ACC112 (cell line): Measurements from ENCODE around the gene SLC4A3.

ENCODE experiments used
- H2AFZ ChIP-seq: fragments of 200-600 bp; sonication (generic); one replicate; pipeline ENCODE4 v1.6.0; 2017; ENCODE audit warnings: antibody characterized with exemption, low read length; ENCODE audit not compliant: unreplicated experiment
- H3K27ac ChIP-seq: fragments of 200-600 bp; sonication (generic); 2 replicates; pipeline ENCODE4 v1.5.1; 2014; ENCODE audit warnings: low read depth, mild to moderate bottlenecking, antibody characterized with exemption, low read length, moderate library complexity
- H3K27me3 ChIP-seq: fragments of 200-600 bp; sonication (generic); 2 replicates; pipeline ENCODE4 v1.6.1; 2014; ENCODE audit warnings: mild to moderate bottlenecking, antibody characterized with exemption, low read length, moderate library complexity, mixed read lengths; ENCODE audit not compliant: insufficient read depth
- H3K36me3 ChIP-seq: fragments of 200-600 bp; sonication (generic); 2 replicates; pipeline ENCODE4 v1.6.1; 2016; ENCODE audit warnings: mild to moderate bottlenecking, antibody characterized with exemption, low read length, moderate library complexity, mixed read lengths; ENCODE audit not compliant: insufficient read depth
- H3K4me1 ChIP-seq: fragments of 200-600 bp; sonication (generic); one replicate; pipeline ENCODE4 v1.6.1; 2016; ENCODE audit warnings: low read length, mixed read lengths; ENCODE audit not compliant: insufficient read depth, unreplicated experiment, control insufficient read depth
- H3K4me3 ChIP-seq: fragments of 200-600 bp; sonication (generic); 2 replicates; pipeline ENCODE4 v1.5.1; 2014; ENCODE audit warnings: mild to moderate bottlenecking, low read depth, low read length
- H3K79me2 ChIP-seq: fragments of 200-600 bp; sonication (generic); one replicate; pipeline ENCODE4 v1.6.0; 2016; ENCODE audit warnings: low read length; ENCODE audit not compliant: control insufficient read depth, unreplicated experiment, insufficient read depth

SLC4A3 gene

DNA sequence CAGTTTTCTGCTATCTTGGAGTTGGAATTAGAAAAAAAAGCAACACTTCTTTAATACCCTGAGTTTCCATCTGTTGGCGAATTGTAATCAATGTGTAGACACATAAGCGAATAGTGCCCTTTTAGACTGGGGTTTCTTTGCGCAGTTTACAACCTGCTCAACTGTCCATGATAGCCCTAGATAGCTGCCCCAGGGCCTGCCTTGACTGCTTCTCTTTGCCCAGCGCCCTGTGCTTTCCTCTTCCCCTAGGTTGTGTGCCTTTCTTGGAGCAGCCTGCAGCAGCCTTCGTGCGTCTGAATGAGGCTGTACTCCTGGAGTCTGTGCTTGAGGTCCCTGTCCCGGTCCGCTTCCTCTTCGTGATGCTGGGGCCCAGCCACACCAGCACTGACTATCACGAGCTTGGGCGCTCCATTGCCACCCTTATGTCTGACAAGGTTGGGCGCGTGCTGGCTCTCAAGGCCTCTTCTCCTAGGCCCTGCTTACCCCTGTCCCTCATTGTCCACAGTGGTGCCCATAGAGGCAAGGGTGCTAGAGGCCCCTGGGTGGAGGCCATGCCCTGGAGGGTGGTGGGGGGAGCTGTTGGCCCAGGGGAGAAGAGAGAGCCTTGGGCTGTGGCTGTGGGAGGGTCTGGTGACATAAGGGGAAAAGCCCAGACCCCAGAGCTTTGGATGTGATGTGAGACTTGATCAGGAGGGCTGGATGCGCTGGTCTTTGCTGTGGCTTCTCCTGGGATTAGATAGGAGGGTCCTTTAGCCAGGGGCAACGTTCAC, 6.9 kb downstream of the SLC4A3 start:
- Histone ChIP-seq H3K79me2 (no peaks in the 10 kb centered on the region), H3K36me3 (no peaks in the 10 kb centered on the region), H3K27ac (no peak overlapping the region), H3K4me1 (no peaks in the 10 kb centered on the region), H3K27me3 (no peaks in the 10 kb centered on the region), H2AFZ (no peak overlapping the region), H3K4me3 (no peak overlapping the region)

DNA sequence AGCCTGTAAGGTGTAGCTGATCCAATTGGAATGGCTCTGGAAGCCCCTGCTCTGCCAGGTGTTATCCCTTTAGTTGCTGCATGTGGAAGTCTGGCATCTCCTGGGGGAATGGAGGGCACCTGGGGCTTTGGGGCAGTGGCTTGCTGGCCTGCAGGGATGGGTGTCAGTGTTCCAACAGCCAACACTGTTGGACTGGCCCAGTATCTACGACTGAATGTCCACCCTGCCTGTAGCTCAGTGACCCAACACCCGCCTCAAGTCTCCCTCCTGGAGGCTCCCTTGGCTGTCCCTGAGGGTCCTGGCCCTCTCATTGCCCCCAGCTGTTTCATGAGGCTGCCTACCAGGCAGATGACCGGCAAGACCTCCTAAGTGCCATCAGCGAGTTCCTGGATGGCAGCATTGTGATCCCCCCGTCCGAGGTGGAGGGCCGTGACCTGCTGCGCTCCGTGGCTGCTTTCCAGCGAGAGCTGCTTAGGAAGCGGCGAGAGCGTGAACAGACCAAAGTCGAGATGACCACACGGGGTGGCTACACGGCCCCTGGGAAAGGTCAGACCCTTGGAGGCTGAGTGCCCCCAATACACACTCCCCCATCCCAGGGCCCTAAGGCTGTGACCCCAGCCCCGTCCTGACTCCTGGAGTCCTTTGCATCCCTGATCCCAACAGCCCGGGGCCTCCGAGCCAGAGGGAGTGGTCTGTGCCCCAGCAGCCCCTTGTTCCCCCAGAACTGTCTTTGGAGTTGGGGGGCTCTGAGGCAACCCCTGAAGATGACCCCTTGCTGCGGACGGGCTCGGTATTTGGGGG, 7.7 kb downstream of the SLC4A3 start:
- H3K4me1 ChIP-seq = no peaks in the 10 kb centered on the region
- H3K79me2 ChIP-seq = no peaks in the 10 kb centered on the region
- H3K27me3 ChIP-seq = no peaks in the 10 kb centered on the region
- H2AFZ ChIP-seq = no peak overlapping the region
- H3K4me3 ChIP-seq = no peak overlapping the region
- no peak overlapping the region for H3K27ac ChIP-seq
- H3K36me3 ChIP-seq = no peaks in the 10 kb centered on the region

DNA sequence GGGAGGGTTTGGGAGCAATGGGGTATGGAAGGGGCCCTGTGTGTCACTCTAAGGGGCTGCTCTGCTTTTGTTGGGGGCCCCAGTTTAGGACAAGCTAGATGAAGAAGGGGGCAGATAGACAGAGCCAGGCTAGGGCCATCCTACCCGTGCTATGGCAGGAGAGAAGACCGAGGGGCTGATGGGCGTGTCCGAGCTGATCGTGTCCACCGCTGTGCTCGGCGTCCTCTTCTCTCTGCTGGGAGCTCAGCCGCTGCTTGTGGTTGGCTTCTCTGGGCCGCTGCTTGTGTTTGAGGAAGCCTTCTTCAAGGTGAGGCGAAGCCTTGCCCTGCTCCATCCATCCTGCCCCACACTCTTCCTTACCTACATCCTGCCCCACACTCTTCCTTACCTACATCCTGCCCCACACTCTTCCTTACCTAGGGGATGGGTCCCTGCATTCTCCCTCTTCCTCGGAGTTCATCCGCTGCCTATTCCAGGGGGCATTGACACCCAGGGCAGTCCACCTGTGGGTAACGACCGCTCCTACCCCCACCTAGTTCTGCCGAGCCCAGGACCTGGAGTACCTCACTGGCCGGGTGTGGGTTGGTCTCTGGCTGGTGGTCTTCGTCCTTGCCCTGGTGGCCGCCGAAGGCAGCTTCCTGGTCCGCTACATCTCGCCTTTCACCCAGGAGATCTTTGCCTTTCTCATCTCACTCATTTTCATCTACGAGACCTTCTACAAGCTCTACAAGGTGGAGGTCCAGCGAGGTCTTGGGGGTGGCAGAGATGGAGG, 8.9 kb downstream of the SLC4A3 start:
- no peak overlapping the region for H2AFZ ChIP-seq
- no peaks in the 10 kb centered on the region for H3K4me1 ChIP-seq
- no peaks in the 10 kb centered on the region for H3K36me3 ChIP-seq
- H3K27me3 ChIP-seq = no peaks in the 10 kb centered on the region
- H3K4me3 ChIP-seq = no peak overlapping the region
- H3K27ac ChIP-seq = no peak overlapping the region
- no peaks in the 10 kb centered on the region for H3K79me2 ChIP-seq

DNA sequence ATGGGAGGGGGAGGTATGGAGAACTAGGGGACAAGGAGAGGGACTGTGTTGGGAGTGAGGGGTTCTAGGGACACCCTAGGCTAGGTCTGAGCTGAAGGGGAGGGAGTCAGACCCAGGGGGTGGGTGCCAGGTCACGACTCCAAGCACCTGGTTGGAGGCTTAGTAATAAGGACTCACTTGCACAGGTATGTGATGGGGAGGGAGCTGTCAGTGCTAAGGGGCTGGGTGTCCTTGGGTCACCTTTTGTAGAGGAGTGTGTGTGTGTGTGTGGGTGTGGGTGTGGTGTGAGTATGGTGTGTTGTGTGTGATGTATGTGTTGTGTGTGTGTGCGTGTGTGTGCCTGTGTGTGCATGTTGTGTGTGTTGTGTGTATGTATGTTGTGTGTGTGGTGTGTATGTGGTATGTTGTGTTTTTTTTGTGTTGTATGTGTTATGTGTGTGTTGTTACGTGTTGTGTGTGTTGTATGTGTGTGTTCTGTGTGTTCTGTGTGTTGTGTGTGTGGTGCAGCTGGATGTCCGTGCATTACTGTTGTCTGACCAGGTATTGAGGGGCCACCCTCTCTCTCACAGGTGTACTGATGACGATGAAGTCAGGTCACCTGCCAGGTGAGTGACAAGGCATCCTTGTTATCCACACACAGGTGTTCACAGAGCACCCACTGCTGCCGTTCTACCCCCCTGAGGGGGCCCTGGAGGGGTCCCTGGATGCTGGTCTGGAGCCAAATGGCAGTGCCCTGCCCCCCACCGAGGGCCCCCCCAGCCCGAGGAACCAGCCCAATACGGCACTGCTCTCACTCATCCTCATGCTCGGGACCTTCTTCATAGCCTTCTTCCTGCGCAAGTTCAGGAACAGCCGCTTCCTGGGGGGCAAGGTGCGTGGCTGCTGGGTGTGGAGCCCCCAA, 9.8 kb downstream of the SLC4A3 start:
- Histone ChIP-seq H3K27ac (no peak overlapping the region), H3K27me3 (no peaks in the 10 kb centered on the region), H2AFZ (no peak overlapping the region), H3K36me3 (no peaks in the 10 kb centered on the region), H3K4me1 (no peaks in the 10 kb centered on the region), H3K79me2 (no peaks in the 10 kb centered on the region), H3K4me3 (no peak overlapping the region)

DNA sequence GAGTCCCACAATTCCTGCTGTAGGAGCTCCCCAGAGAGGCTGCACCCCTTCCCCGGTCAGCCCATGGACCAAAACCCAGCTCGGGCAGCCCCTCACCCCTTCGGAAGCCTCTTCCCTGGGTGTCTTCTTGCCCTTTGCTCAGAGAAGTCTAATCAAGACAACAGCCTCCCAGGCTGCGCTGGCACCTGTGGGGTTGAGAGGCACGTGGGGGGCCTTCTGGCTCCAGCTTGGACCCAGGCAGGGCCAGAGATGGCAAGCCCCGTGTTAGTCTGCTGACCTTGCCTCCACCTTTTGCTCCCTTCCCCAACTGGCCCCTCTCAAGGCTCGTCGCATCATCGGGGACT, 10.4 kb downstream of the SLC4A3 start:
- H3K4me3 ChIP-seq = no peak overlapping the region
- no peak overlapping the region for H3K27ac ChIP-seq
- no peaks in the 10 kb centered on the region for H3K36me3 ChIP-seq
- H2AFZ ChIP-seq = no peak overlapping the region
- no peaks in the 10 kb centered on the region for H3K27me3 ChIP-seq
- H3K79me2 ChIP-seq = no peaks in the 10 kb centered on the region
- no peaks in the 10 kb centered on the region for H3K4me1 ChIP-seq

DNA sequence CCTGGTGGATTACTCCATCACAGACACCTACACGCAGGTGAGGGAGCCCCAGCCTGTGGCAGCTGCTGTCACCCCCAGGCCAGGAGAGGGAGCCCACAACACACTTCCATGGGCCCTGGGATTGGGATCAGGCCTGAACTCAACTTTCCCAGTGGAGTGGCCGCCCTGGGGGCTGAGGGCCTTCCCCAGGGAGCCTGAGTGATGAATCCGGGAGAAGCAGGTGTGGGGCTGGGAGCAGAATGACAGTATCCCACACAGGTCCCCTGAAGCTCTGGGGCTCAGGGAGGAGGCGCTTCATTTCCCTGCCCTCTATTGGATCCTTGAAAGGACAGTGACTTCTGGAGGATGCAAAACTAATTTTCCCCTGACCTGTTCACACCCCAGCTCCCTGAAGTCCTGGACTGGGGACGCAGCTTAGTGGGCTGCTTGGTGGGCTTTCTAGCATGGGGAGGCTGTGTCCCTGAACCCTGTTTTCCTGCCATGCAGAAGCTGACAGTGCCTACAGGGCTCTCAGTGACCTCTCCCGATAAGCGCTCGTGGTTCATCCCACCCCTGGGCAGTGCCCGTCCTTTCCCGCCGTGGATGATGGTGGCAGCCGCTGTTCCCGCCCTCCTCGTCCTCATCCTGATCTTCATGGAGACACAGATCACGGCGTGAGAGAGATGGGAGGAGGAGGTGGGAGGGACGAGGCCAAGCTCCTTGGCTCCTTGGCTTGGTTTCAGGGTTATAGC, 11.0 kb downstream of the SLC4A3 start:
- no peak overlapping the region for H3K27ac ChIP-seq
- H3K79me2 ChIP-seq = no peaks in the 10 kb centered on the region
- H2AFZ ChIP-seq = no peak overlapping the region
- H3K4me1 ChIP-seq = no peaks in the 10 kb centered on the region
- no peak overlapping the region for H3K4me3 ChIP-seq
- no peaks in the 10 kb centered on the region for H3K36me3 ChIP-seq
- H3K27me3 ChIP-seq = no peaks in the 10 kb centered on the region

DNA sequence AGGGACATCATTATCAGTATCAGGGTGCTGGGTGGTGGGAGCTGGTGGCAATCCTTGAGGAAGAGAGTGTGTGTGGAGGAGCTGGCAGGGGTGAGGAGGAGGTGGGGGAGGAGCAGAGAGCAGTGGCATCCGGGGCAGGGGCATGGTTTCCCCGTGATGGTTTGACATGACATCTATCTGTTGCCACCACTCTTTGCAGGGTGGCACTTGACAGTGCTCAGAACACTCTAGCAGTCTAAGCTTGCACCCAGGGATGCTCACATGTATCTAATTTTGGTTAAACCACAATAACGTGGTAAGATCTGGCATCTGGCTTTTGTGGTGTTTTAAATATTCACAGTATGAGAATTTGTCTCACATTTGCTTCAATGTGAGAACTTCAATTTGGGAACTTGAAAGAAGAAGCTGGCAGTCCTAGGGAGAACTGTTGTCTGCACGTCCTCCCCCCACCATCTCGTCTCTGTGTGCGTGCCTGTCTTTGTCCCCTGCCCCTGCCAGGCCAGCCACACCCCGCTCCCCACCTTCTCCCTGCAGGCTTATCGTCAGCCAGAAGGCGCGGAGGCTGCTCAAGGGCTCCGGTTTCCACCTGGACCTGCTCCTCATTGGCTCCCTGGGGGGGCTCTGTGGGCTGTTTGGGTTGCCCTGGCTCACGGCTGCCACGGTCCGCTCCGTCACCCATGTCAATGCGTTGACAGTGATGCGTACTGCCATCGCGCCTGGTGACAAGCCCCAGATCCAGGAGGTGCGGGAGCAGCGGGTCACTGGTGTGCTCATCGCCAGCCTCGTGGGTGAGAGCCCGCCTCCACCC, 11.7 kb downstream of the SLC4A3 start:
- H3K36me3 ChIP-seq = no peaks in the 10 kb centered on the region
- H3K79me2 ChIP-seq = no peaks in the 10 kb centered on the region
- no peak overlapping the region for H2AFZ ChIP-seq
- H3K4me3 ChIP-seq = no peak overlapping the region
- H3K27me3 ChIP-seq = no peaks in the 10 kb centered on the region
- H3K27ac ChIP-seq = no peak overlapping the region
- no peaks in the 10 kb centered on the region for H3K4me1 ChIP-seq

DNA sequence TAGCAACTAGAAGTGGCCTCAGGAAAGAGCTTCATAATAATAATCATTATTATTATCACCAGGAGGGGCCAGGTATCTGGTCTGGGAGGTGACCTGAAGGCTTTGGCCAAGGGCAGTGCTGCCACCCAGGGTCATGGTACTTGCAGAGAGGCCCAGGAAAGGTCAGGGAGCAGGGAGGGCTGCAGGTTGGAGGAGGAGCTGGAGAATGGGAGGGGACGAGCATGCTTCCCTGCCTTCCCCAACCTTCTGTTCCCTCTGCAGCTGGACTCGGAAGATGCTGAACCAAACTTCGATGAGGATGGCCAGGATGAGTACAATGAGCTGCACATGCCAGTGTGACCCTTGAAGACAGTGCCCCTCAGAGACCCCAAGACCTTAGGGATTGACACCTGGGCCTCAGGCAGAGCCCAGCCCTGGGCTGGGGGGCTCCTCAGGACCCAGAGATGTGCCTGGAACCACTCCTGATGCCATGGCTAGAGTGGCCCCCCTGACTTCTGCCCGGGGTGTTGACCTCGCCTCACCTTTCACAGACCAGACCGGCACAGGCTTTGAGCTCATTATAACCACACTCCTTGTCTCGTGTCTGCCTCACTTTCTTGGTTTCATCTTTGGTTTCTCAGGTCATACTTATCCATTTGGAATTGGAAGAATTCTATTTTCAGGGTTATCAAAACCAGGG, 14.1 kb downstream of the SLC4A3 start:
- Histone ChIP-seq H3K27ac (no peak overlapping the region), H3K36me3 (no peaks in the 10 kb centered on the region)

DNA sequence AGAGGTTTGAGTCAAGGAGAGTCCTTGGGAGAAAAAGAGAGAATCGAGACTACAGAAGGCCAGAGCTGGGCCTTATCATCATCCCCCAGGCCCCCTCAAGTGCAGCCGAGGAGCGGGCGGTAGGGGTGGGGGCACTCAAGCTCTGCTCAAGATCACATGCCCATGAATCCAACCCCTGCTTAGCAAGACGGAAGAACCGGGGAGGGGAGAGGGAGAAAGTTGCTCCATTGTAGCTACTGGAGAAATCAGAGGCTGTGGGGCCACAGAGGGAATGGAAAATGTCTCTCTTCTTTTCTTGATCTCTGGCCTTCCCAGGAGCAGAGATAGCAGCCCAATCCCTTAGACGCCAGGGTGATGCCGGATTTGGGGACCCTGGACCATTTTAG, 14.6 kb downstream of the SLC4A3 start:
- Histone ChIP-seq H3K27ac (no peak overlapping the region), H2AFZ (no peak overlapping the region), H3K4me3 (no peak overlapping the region), H3K36me3 (no peaks in the 10 kb centered on the region), H3K4me1 (peaks cover 15% of the 10 kb centered on the region), H3K27me3 (no peaks in the 10 kb centered on the region), H3K79me2 (no peaks in the 10 kb centered on the region)

More for the DNA sequence above, 14.1 kb downstream of the SLC4A3 start:
- Histone ChIP-seq H2AFZ (no peak overlapping the region), H3K79me2 (no peaks in the 10 kb centered on the region), H3K4me3 (no peak overlapping the region), H3K27me3 (no peaks in the 10 kb centered on the region), H3K4me1 (peaks cover 15% of the 10 kb centered on the region)
